ENCODE measurements around the gene LIMK1. TPM values are rescaled to one million over a fixed set of nuclear protein-coding genes. Genes with fewer than 3 reads are reported as not detected.
A peak's percentile ranks its signal among the peaks of the same experiment; 100 is the strongest.

LIMK1 gene
- total RNA-seq, 1 donor from 2014 or later: 65.1 TPM

DNA sequence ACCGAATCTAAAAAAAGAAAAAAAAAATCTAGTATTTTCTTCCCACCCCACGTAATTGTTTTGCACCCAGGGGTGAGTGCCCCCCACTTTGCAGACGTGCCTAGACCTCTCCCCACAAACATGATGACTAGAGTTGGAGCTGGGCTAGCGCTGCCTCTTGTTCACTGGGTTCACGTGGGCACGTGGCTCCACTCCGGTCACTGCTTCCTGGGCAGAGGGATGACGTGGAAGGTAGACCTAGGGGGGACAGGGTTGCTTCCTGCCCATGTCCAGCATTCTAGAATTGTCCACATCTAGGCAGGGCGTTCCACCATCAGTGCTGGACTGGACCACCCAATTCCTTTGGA is 861 bp upstream of the LIMK1 start:
- Mint-ChIP-seq H3K4me1 (ENCODE audit: low read depth) (peaks cover 6% of the 10 kb centered on the region), H3K27ac (peak overlapping the region; percentile 94), H3K9me3 (ENCODE audit: low read depth) (no peaks in the 10 kb centered on the region), H3K4me3 (ENCODE audit: low read depth) (peak overlapping the region; percentile 75), H3K27me3 (no peaks in the 10 kb centered on the region), H3K36me3 (ENCODE audit: insufficient read depth) (peaks cover 8% of the 10 kb centered on the region)
- DNase-seq (ENCODE audit: low spot score, unreplicated experiment): no peak
- TF ChIP-seq, protein P1, sequence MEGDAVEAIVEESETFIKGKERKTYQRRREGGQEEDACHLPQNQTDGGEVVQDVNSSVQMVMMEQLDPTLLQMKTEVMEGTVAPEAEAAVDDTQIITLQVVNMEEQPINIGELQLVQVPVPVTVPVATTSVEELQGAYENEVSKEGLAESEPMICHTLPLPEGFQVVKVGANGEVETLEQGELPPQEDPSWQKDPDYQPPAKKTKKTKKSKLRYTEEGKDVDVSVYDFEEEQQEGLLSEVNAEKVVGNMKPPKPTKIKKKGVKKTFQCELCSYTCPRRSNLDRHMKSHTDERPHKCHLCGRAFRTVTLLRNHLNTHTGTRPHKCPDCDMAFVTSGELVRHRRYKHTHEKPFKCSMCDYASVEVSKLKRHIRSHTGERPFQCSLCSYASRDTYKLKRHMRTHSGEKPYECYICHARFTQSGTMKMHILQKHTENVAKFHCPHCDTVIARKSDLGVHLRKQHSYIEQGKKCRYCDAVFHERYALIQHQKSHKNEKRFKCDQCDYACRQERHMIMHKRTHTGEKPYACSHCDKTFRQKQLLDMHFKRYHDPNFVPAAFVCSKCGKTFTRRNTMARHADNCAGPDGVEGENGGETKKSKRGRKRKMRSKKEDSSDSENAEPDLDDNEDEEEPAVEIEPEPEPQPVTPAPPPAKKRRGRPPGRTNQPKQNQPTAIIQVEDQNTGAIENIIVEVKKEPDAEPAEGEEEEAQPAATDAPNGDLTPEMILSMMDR (IDR thresholded peaks at IDR 0.05; ENCODE audit: unreplicated experiment): no peak

DNA sequence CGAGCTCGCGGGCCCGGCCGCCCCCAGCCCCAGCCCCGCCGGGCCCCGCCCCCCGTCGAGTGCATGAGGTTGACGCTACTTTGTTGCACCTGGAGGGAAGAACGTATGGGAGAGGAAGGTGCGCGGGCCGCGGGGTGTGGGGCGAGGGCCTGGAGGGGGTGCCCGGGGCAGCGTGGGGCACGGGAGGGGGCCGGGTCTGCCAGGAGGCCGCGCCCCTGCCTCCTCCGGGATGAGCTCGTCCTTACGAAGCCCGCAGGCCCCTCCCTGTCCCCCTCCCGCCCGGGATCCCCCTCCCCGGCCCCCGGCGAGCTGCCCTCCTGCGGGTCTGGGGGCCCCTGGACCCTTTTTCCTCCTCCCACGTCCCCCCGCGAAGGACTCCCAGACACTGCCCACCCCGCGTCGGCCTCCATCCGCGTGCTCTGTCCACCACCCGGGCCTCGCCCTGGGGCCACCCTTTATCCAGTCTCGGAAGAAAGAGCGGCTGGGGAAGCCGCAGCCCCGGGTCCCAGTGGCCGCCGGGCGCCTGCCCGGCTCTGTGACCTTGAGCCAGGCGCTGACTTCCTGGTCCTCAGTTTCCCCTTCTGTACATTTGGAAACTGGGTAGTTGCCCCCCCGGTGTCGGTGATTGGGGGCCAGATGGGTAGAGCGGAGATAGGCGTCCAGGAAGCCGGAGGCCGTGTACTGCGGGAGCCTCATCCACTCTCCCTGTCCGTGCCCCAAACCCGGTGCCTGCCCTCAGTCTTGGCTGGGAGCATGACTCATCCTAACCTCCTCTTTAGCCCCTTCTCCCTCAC is 521 bp downstream of the LIMK1 start:
- no peak for DNase-seq (ENCODE audit: low spot score, unreplicated experiment)
- peak overlapping the region; percentile 82 for H3K4me3 Mint-ChIP-seq (ENCODE audit: low read depth)
- TF ChIP-seq, protein P1 (IDR thresholded peaks at IDR 0.05; ENCODE audit: unreplicated experiment): no peak

DNA sequence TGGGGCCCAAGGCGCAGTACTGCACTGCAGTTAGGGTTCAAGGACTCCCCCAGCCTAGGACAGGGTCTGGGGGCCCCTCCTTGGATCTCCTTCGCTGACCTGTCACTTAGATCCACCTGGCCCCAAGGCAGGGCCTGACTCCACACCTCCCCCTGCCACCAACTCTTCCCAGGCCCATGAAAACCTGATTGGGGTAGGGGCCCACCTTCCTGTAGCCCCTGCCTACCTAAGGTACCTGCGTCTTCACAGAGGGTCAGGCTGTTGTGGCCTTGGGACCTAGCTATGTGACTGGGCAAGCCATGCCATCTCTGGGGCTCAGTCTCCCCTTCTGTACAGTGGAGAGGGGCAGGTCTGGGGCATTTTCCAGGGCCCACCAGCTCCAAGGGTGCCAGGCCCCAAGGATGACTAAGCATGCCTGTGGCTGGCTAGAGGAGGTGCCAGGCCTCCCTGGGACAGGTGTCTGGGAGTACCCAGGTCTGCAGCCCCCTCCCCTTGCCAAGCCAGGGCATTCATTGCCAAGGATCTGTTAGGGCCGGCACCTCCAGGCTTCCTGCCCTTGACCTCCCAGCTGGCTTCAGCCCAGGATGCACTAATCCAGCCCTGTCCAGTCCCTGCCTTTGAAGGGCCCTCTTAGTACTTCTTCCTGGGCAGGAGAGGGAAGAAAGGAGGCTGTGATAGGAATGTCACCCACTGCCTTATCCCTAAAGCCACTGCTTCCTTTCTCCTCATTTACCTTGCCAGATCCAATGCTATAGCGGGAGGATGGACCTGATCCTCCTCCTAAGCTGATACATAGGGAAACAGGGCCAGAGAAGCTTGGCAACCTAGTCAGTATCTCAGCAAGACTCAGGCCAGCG is 1.3 kb downstream of the LIMK1 start:
- H3K27me3 Mint-ChIP-seq: no peaks in the 10 kb centered on the region

More for the DNA sequence above, 521 bp downstream of the LIMK1 start:
- H3K9me3 Mint-ChIP-seq (ENCODE audit: low read depth): no peaks in the 10 kb centered on the region
- H3K27me3 Mint-ChIP-seq: no peaks in the 10 kb centered on the region
- H3K27ac Mint-ChIP-seq: peak overlapping the region; percentile 84
- peaks cover 16% of the 10 kb centered on the region for H3K36me3 Mint-ChIP-seq (ENCODE audit: insufficient read depth)
- peaks cover 6% of the 10 kb centered on the region for H3K4me1 Mint-ChIP-seq (ENCODE audit: low read depth)

DNA sequence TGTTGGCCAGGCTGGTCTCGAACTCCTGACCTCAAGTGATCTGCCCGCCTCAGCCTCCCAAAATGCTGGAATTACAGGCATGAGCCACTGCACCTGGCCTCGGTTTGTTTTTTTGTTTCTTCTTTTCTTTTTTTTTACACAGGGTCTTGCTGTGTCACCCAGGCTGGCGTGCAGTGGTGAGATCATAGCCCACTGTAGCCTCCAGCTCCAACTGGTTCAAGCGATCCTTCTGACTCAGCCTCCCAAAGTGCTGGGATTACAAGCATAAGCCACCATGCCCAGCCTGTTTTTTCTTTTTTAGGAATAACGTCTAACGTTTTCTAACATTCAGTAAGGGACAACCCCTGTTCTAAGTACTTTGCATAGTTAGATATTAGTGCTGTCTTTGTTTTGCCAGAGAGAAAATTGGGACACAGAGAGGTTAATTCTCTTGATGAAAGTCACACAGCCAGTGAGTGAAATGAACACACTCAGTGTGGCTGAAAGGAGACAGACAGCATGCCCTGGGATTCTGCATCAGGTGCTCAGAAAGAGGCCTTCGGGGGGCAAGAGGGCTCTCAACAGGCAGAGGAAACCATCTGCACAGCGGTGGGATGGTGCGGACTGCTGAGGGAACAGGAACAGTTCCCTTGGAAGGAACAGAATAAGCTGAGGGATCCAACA is 4.3 kb downstream of the LIMK1 start:
- Mint-ChIP-seq H3K36me3 (ENCODE audit: insufficient read depth) (peaks cover 21% of the 10 kb centered on the region), H3K4me1 (ENCODE audit: low read depth) (peaks cover 6% of the 10 kb centered on the region), H3K4me3 (ENCODE audit: low read depth) (no peak overlapping the region), H3K27ac (no peak overlapping the region), H3K27me3 (no peaks in the 10 kb centered on the region), H3K9me3 (ENCODE audit: low read depth) (no peaks in the 10 kb centered on the region)
- no peak for DNase-seq (ENCODE audit: low spot score, unreplicated experiment)
- TF ChIP-seq, protein P1 (IDR thresholded peaks at IDR 0.05; ENCODE audit: unreplicated experiment): no peak

More for the DNA sequence above, 1.3 kb downstream of the LIMK1 start:
- Mint-ChIP-seq H3K27ac (peak overlapping the region; percentile 84), H3K4me1 (ENCODE audit: low read depth) (peaks cover 6% of the 10 kb centered on the region), H3K4me3 (ENCODE audit: low read depth) (peak overlapping the region; percentile 82), H3K36me3 (ENCODE audit: insufficient read depth) (peaks cover 21% of the 10 kb centered on the region), H3K9me3 (ENCODE audit: low read depth) (no peaks in the 10 kb centered on the region)
- DNase-seq (ENCODE audit: low spot score, unreplicated experiment): no peak
- TF ChIP-seq, protein P1 (IDR thresholded peaks at IDR 0.05; ENCODE audit: unreplicated experiment): no peak

All from progenitor cell of endocrine pancreas (in vitro differentiated cells).